ENCODE measurements around the gene CTBP2.

CTBP2 gene

GRCh38 chr10:124955868-124956267, 204.5 kb downstream of the CTBP2 start:
- DNase-seq: no peak

DNA sequence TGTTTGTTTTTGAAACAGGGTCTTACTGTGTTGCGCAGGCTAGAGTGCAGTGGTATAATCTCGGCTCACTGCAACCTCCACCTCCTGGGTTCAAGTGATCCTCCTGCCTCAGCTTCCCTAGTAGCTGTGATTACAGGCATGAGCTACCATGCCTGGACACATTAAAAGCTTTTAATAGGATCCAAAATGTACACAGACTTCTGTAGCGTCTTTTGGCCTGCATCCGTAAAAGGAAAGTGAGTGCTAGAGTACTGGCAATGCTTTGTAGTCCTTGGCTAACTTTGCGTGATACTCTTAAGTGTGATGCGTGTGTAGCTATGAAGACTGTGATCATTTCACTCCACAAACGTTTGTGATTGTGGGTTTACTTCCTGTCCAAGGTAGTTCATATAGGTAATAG, 205.1 kb downstream of the CTBP2 start:
- no peak for DNase-seq

DNA sequence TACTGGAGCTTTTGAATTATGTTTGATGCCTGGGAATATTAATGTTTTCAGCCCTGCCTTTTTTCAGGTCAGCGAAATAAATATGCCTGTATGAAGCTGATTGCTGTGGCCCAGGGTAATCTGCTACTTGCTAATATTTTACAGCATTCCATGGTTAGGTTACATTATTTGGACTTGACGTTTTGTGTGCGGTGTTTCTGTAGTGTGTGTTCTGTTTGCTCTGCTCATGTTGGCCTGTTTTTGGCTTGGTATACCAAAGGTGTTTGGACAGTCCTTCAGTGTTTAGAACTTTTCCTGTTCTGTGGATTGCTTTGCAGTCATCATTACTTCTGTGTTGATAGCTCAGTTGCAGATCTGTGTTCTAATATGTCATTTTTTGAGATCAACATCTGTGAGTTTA, 206.9 kb downstream of the CTBP2 start:
- no peak for DNase-seq

DNA sequence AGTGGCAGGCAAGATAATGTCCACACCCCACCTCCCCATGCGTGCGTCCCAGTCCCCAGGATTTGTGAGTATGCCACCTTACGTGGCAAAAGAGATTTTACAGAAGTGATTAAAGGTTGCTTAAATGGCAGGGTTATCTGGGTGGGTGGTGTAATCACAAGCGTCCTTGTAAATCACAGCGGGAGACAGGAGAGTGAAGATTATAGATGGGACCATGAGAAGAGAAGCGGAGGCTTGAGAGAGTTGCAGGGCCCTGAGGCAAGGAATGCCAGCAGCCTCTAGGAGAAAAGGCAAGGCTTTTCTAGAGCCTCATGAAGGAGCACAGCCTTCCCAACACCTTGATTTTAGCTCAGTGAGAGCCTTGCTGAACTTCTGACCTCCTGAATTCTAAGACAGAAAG, 208.2 kb downstream of the CTBP2 start:
- no peak for DNase-seq

DNA sequence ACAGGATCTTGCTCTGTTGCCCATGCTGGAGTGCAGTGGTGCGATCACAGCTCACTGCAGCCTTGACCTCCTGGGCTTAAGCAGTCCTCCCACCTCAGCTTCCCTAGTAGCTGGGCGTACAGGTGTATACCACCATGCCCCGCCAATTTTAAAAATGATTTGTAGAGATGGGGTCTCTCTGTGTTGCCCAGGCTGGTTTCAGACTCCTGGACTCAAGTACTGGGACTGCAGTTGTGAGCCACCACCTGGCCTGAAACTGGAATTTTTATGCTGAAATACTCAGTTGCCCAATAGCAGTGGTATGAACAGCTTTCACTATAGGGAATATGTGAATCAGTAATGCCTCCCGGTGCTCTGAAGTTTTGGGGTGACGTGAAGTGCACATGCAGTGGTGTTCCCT, 210.8 kb downstream of the CTBP2 start:
- no peak for DNase-seq

- DNase-seq: no peak
These were observed 213.4 kb downstream of the CTBP2 start for GRCh38 chr10:124946945-124947344.

DNA sequence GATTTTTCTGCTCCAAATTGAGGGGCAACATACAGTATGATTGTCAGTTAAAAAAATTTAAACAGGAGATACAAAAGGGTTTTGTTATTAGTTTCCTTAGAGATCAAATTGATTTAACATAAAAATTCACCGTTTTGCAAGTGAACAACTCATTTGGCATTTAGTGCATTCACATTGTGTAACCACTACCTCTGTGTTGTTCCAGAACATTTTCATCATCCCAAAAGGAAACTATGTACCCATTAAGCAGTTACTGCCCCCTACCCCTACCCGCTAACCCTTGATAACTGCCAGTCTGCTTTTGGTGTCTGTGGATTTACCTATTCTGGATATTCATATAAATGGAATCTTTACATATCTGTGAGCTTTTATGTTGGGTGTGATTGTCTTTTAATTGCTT, 215.4 kb downstream of the CTBP2 start:
- DNase-seq: no peak

DNA sequence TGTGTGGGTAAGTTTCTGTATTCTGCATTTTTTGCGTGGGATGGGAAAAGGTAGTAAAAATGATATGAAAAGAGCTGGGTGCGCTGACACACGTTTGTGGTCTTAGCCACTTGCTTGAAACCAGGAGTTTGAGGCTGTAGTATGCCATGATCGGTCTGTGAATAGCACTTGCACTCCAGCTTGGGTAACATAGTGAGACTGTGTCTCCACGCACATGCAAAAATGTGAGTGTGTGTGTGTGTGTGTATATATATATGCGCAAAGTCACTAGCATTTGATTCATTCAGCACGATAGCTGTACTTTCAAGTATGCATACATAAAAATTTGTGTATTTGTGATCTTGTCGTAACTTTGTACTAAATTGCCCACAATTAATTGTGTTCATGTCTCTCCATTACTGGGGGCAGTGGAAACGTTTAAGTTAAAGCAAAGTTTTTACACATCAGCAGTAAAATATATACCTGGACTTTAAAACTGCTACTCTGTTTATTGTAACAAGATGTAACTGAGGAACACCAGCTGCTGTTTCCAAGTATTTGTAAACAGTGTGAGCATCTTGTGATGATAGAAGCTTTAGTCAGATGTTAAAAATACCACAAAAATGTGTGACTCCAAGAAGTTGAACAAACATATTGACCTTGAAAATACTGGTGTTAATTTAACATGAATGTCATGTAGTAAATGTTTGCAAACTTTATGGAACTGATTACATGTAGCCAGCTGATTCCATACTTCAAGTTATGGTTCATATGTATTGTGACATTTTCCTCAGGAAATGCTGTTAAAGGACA, 216.9 kb downstream of the CTBP2 start:
- DNase-seq: no peak

DNA sequence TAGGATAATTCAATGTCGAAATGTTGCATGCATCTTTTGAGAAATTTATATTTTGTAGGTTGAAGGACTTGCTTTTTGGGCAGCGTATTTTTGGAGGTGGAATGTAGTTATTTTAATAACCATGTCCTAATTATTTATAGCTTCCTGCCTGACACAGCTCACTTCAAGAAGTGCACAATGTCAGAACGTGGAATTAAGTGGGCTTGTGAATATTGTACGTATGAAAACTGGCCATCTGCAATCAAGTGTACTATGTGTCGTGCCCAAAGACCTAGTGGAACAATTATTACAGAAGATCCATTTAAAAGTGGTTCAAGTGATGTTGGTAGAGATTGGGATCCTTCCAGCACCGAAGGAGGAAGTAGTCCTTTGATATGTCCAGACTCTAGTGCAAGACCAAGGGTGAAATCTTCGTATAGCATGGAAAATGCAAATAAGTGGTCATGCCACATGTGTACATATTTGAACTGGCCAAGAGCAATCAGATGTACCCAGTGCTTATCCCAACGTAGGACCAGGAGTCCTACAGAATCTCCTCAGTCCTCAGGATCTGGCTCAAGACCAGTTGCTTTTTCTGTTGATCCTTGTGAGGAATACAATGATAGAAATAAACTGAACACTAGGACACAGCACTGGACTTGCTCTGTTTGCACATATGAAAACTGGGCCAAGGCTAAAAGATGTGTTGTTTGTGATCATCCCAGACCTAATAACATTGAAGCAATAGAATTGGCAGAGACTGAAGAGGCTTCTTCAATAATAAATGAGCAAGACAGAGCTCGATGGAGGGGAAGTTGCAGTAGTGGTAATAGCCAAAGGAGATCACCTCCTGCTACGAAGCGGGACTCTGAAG, 217.8 kb downstream of the CTBP2 start:
- DNase-seq: no peak

GRCh38 chr10:124941823-124942222, 218.5 kb downstream of the CTBP2 start, which contains the start of gene ZRANB1:
Gene ZRANB1 (plus strand): TSS chr10:124942123. CDS start chr10:124942494, 371 bp downstream.
- no peak for DNase-seq

GRCh38 chr10:124939290-124939689, 221.1 kb downstream of the CTBP2 start:
- no peak for DNase-seq

- DNase-seq: no peak
These were observed 223.6 kb downstream of the CTBP2 start for GRCh38 chr10:124936813-124937212.

- DNase-seq: no peak
These were observed 224.4 kb downstream of the CTBP2 start for GRCh38 chr10:124935946-124936345.
